HCT116 (cell line): Measurements from ENCODE around the gene ST3GAL5. TPM values are rescaled to one million over a fixed set of nuclear protein-coding genes. Genes with fewer than 3 reads are reported as not detected.

Source experiments
- ATAC-seq: fragments of 200-7000 bp; cut with Tn5 transposase; 2 replicates; pipeline ENCODE4 v1.9.1; 2020; ENCODE audit warnings: mild to moderate bottlenecking, moderate library complexity
- BruUV-seq: library from RNA; stranded (reverse); fragments of 400-500 nt; replicated peaks from 2 replicates; lab custom pipeline; 2021; lab: Mats Ljungman, UMichigan
- CTCF ChIA-PET: fragments of 300-600 bp; sonication (Branson Sonifier 250); formaldehyde crosslinking; loops from one replicate; lab custom pipeline; 2021; ENCODE audit warnings: antibody characterized with exemption; lab: Charles Lee
- POLR2A ChIA-PET: fragments of 300-600, 350-600 bp; sonication (Branson Sonifier 250); formaldehyde crosslinking; loops from one replicate; lab custom pipeline; 2021; ENCODE audit warnings: antibody characterized with exemption; lab: Charles Lee
- RAD21 ChIA-PET, 2 experiments: fragments of 300-600 bp; sonication (Branson Sonifier 250); formaldehyde crosslinking; loops; one replicate each; lab custom pipeline; 2023; ENCODE audit warnings: low total read pairs in 2 of 2; ENCODE audit not compliant: uncharacterized antibody in 2 of 2, unreplicated experiment in 2 of 2, low non-redundant PET in 1 of 2; lab: Charles Lee
- DNase-seq: peaks from one replicate; pipeline ENCODE4 v3.0.0-alpha.2; 2010; ENCODE audit warnings: low read depth, low spot score
- H2AFZ ChIP-seq: fragments of 200-600 bp; shearing (Covaris generic), sonication (generic); 2 replicates; pipeline ENCODE4 v1.6.1; 2017; ENCODE audit warnings: low read depth, mixed run types, mixed read lengths, antibody characterized with exemption, low read length; ENCODE audit not compliant: poor library complexity, severe bottlenecking
- H3K27ac ChIP-seq: 2 replicates; pipeline ENCODE4 v1.5.1; 2012; ENCODE audit warnings: low read depth, low read length
- H3K27me3 ChIP-seq: fragments of 200-600 bp; sonication (generic); 2 replicates; pipeline ENCODE4 v1.6.1; 2016; ENCODE audit warnings: mixed run types, low read length, mixed read lengths; ENCODE audit not compliant: insufficient read depth
- H3K36me3 ChIP-seq, 2 experiments: fragments of 200-500 bp in 1 of 2; fragments of 200-600 bp in 1 of 2; sonication (Bioruptor generic) in 1 of 2; sonication (generic) in 1 of 2; 2 replicates each; pipeline versions ENCODE4 v1.5.1 to v1.6.1; 2014 to 2016; ENCODE audit warnings: low read length in 2 of 2, inconsistent platforms in 1 of 2, mixed read lengths in 1 of 2, mixed run types in 1 of 2; ENCODE audit not compliant: insufficient read depth in 2 of 2, control insufficient read depth in 1 of 2
- H3K4me1 ChIP-seq, 2 experiments: fragments of 200-600 bp in 1 of 2; sonication (generic) in 1 of 2; 2 replicates each; pipeline versions ENCODE4 v1.5.1 to v1.6.1; 2012 to 2017; ENCODE audit warnings: low read length in 2 of 2, inconsistent platforms in 1 of 2, mild to moderate bottlenecking in 1 of 2, mixed read lengths in 1 of 2, mixed run types in 1 of 2, moderate library complexity in 1 of 2; ENCODE audit not compliant: insufficient read depth in 2 of 2, control insufficient read depth in 1 of 2
- H3K4me2 ChIP-seq: fragments of 200-600 bp; sonication (generic); 2 replicates; pipeline ENCODE4 v1.6.1; 2017; ENCODE audit warnings: mixed run types, low read length, mixed read lengths
- H3K4me3 ChIP-seq, 2 experiments: fragments of 200-600 bp in 1 of 2; sonication (generic) in 1 of 2; replicated peaks in 1 of 2; 2 replicates each; pipeline ENCODE4 v1.5.1; 2011 to 2016; ENCODE audit warnings: low read length in 2 of 2, control low read depth in 1 of 2, low read depth in 1 of 2, mild to moderate bottlenecking in 1 of 2, mixed read lengths in 1 of 2, mixed run types in 1 of 2
- H3K79me2 ChIP-seq: fragments of 200-600 bp; sonication (generic); 2 replicates; pipeline ENCODE4 v1.6.1; 2017; ENCODE audit warnings: mild to moderate bottlenecking, mixed run types, low read length, moderate library complexity, mixed read lengths; ENCODE audit not compliant: insufficient read depth
- H3K9ac ChIP-seq: fragments of 200-600 bp; sonication (generic); 2 replicates; pipeline ENCODE4 v1.6.1; 2016; ENCODE audit warnings: low read length, mixed read lengths
- H3K9me2 ChIP-seq: fragments of 200-600 bp; sonication (generic), shearing (Covaris generic); 2 replicates; pipeline ENCODE4 v1.6.1; 2017; ENCODE audit warnings: mixed run types, mild to moderate bottlenecking, moderate library complexity; ENCODE audit not compliant: insufficient read depth
- H3K9me3 ChIP-seq, 2 experiments: fragments of 200-500 bp in 1 of 2; fragments of 200-600 bp in 1 of 2; sonication (Bioruptor generic) in 1 of 2; sonication (generic) in 1 of 2; 2 replicates each; pipeline ENCODE4 v1.6.1; 2014 to 2017; ENCODE audit warnings: low read length in 2 of 2, mixed read lengths in 2 of 2, inconsistent platforms in 1 of 2, low read depth in 1 of 2, mild to moderate bottlenecking in 1 of 2, mixed run types in 1 of 2, moderate library complexity in 1 of 2; ENCODE audit not compliant: control insufficient read depth in 1 of 2, insufficient read depth in 1 of 2
- H4K20me1 ChIP-seq: fragments of 200-600 bp; sonication (generic), shearing (Covaris generic); 2 replicates; pipeline ENCODE4 v1.6.1; 2017; ENCODE audit warnings: mixed run types, mild to moderate bottlenecking, moderate library complexity; ENCODE audit not compliant: insufficient read depth
- ATF3 ChIP-seq: IDR thresholded peaks from 2 replicates; pipeline ENCODE4 v1.6.1; 2012
- CBX3 ChIP-seq: IDR thresholded peaks from 2 replicates; pipeline ENCODE4 v1.6.1; 2012; ENCODE audit warnings: low read depth
- CEBPB ChIP-seq: IDR thresholded peaks from 2 replicates; pipeline ENCODE4 v1.6.1; 2012; ENCODE audit warnings: low read depth
- ELF1 ChIP-seq: IDR thresholded peaks from 2 replicates; pipeline ENCODE4 v1.6.1; 2012; ENCODE audit warnings: low read depth, borderline replicate concordance
- EZH2 ChIP-seq: fragments of 200-600 bp; sonication (generic); IDR thresholded peaks from 2 replicates; pipeline ENCODE4 v1.6.1; 2017; ENCODE audit warnings: antibody characterized with exemption, mixed run types
- EZH2phosphoT487 ChIP-seq: fragments of 200-600 bp; IDR thresholded peaks from 2 replicates; pipeline ENCODE4 v1.6.1; 2018; ENCODE audit warnings: antibody characterized with exemption, borderline replicate concordance
- JUND ChIP-seq: IDR thresholded peaks from 2 replicates; pipeline ENCODE4 v1.6.1; 2012
- MAX ChIP-seq: IDR thresholded peaks from 2 replicates; pipeline ENCODE4 v1.6.1; 2012
- POLR2AphosphoS5 ChIP-seq: IDR thresholded peaks from 2 replicates; pipeline ENCODE4 v1.6.1; 2011; ENCODE audit warnings: mild to moderate bottlenecking, low read depth, low read length, moderate library complexity
- SIN3A ChIP-seq: IDR thresholded peaks from 2 replicates; pipeline ENCODE4 v1.6.1; 2012; ENCODE audit warnings: low read depth
- YY1 ChIP-seq: IDR thresholded peaks from 2 replicates; pipeline ENCODE4 v1.6.1; 2011; ENCODE audit warnings: low read length, low read depth, moderate library complexity, mild to moderate bottlenecking; ENCODE audit not compliant: insufficient replicate concordance; ENCODE audit errors: extremely low read depth
- ZFX ChIP-seq: fragments of 450-650 bp; IDR thresholded peaks from 2 replicates; pipeline ENCODE4 v1.6.1; 2017
- ZNF274 ChIP-seq: fragments of 200-500 bp; sonication (Bioruptor generic); IDR thresholded peaks from 2 replicates; pipeline ENCODE4 v1.6.1; 2014; ENCODE audit warnings: mild to moderate bottlenecking, low read depth, low read length, inconsistent platforms
- intact Hi-C: fragments of 100-400 bp; cut with micrococcal nuclease; formaldehyde crosslinking; loops from 2 replicates; pipeline ENCODE4 v1.10.0; 2022
- total RNA-seq: library from RNA; stranded (reverse); gene quantifications from one replicate; pipeline ENCODE4 v1.2.1, GENCODE V29; 2021; ENCODE audit not compliant: unreplicated experiment

Gene ST3GAL5
- total RNA-seq, 1 experiment from 2014 or later, result 14.8 TPM

- TF ChIP-seq ZFX (no peak), CEBPB (no peak), POLR2AphosphoS5 (no peak), YY1 (no peak), EZH2 (no peak), CBX3 (no peak), ATF3 (no peak), EZH2phosphoT487 (no peak)
Observed at GRCh38 chr2:85840091-85840490, 48.7 kb downstream of the ST3GAL5 start (continued).

GRCh38 chr2:85839461-85839860 is 49.3 kb downstream of the ST3GAL5 start:
- Histone ChIP-seq H3K36me3 (no peaks in the 10 kb centered on the region), H3K4me3 (no peak overlapping the region), H2AFZ (no peak overlapping the region), H3K4me1 (no peaks in the 10 kb centered on the region), H3K27ac (no peak overlapping the region), H3K9me2 (no peaks in the 10 kb centered on the region), H3K79me2 (no peaks in the 10 kb centered on the region), H3K27me3 (no peaks in the 10 kb centered on the region), H3K9ac (no peak overlapping the region), H4K20me1 (no peaks in the 10 kb centered on the region; the same call in 1 of the 2 replicates), H3K4me2 (no peak overlapping the region), H3K9me3 (no peaks in the 10 kb centered on the region; a peak in 1 of 4 replicates)
- ATAC-seq (no peak), DNase-seq (no peak)
- no TSS peak for BruUV-seq
- ChIA-PET POLR2A (no interaction called here), CTCF (no interaction called here), RAD21 (no interaction called here)
- intact Hi-C loops, result no loop called here
- no peak for TF ChIP-seq SIN3A
- TF ChIP-seq POLR2AphosphoS5, result no peak
- no peak for TF ChIP-seq CBX3
- no peak for TF ChIP-seq ELF1
- TF ChIP-seq ZNF274, result no peak
- no peak for TF ChIP-seq EZH2phosphoT487
- no peak for TF ChIP-seq JUND
- no peak for TF ChIP-seq ZFX
- TF ChIP-seq MAX, result no peak
